IPS-18a (cell line): ENCODE measurements around the gene CNTNAP4.

Experiments used
- H3K27ac ChIP-seq: one replicate; pipeline ENCODE4 v1.5.1; 2013; ENCODE audit warnings: low read length
- H3K27me3 ChIP-seq: one replicate; pipeline ENCODE4 v1.6.1; 2013; ENCODE audit warnings: mild to moderate bottlenecking, low read length; ENCODE audit not compliant: control insufficient read depth, insufficient read depth
- H3K36me3 ChIP-seq: one replicate; pipeline ENCODE4 v1.6.1; 2013; ENCODE audit warnings: low read depth, low read length; ENCODE audit not compliant: control insufficient read depth
- H3K4me1 ChIP-seq: one replicate; pipeline ENCODE4 v1.6.1; 2013; ENCODE audit warnings: low read depth, low read length; ENCODE audit not compliant: control insufficient read depth
- H3K4me3 ChIP-seq: one replicate; pipeline ENCODE4 v1.5.1; 2013; ENCODE audit warnings: low read length
- H3K9ac ChIP-seq: one replicate; pipeline ENCODE4 v1.6.1; 2013; ENCODE audit warnings: mild to moderate bottlenecking, low read length, moderate library complexity
- H3K9me3 ChIP-seq: one replicate; pipeline ENCODE4 v1.6.1; 2013; ENCODE audit warnings: low read depth, low read length; ENCODE audit not compliant: control insufficient read depth

Gene CNTNAP4

GRCh38 chr16:76500006-76500405, 222.8 kb downstream of the CNTNAP4 start:
- Histone ChIP-seq H3K4me3 (no peak overlapping the region), H3K36me3 (no peaks in the 10 kb centered on the region), H3K9ac (no peak overlapping the region), H3K4me1 (no peaks in the 10 kb centered on the region), H3K9me3 (no peaks in the 10 kb centered on the region), H3K27ac (no peak overlapping the region), H3K27me3 (no peaks in the 10 kb centered on the region)

GRCh38 chr16:76502063-76502462, 224.9 kb downstream of the CNTNAP4 start:
- Histone ChIP-seq H3K36me3 (no peaks in the 10 kb centered on the region), H3K4me1 (no peaks in the 10 kb centered on the region), H3K27ac (no peak overlapping the region), H3K9ac (no peak overlapping the region), H3K9me3 (no peaks in the 10 kb centered on the region), H3K4me3 (no peak overlapping the region), H3K27me3 (no peaks in the 10 kb centered on the region)

- no peaks in the 10 kb centered on the region for H3K36me3 ChIP-seq
- no peaks in the 10 kb centered on the region for H3K9me3 ChIP-seq
- no peaks in the 10 kb centered on the region for H3K27me3 ChIP-seq
- H3K4me1 ChIP-seq = no peaks in the 10 kb centered on the region
- no peak overlapping the region for H3K4me3 ChIP-seq
- H3K9ac ChIP-seq = no peak overlapping the region
- no peak overlapping the region for H3K27ac ChIP-seq
Observed at GRCh38 chr16:76502555-76502954, 225.4 kb downstream of the CNTNAP4 start.

- Histone ChIP-seq H3K27ac (no peak overlapping the region), H3K4me1 (no peaks in the 10 kb centered on the region), H3K9ac (no peak overlapping the region), H3K9me3 (no peaks in the 10 kb centered on the region), H3K4me3 (no peak overlapping the region), H3K36me3 (no peaks in the 10 kb centered on the region), H3K27me3 (no peaks in the 10 kb centered on the region)
Observed at GRCh38 chr16:76503091-76503490, 225.9 kb downstream of the CNTNAP4 start.

- H3K4me3 ChIP-seq = no peak overlapping the region
- no peaks in the 10 kb centered on the region for H3K36me3 ChIP-seq
- H3K27me3 ChIP-seq = no peaks in the 10 kb centered on the region
- no peaks in the 10 kb centered on the region for H3K9me3 ChIP-seq
- H3K27ac ChIP-seq = no peak overlapping the region
- H3K9ac ChIP-seq = no peak overlapping the region
- no peaks in the 10 kb centered on the region for H3K4me1 ChIP-seq
Observed at GRCh38 chr16:76511203-76511602, 234.0 kb downstream of the CNTNAP4 start.

- Histone ChIP-seq H3K27ac (no peak overlapping the region), H3K36me3 (no peaks in the 10 kb centered on the region)
Observed at GRCh38 chr16:76518781-76519180, 241.6 kb downstream of the CNTNAP4 start.

GRCh38 chr16:76524356-76524755, 247.2 kb downstream of the CNTNAP4 start:
- H3K4me1 ChIP-seq = peaks cover 14% of the 10 kb centered on the region
- no peaks in the 10 kb centered on the region for H3K9me3 ChIP-seq
- no peak overlapping the region for H3K9ac ChIP-seq
- no peaks in the 10 kb centered on the region for H3K36me3 ChIP-seq
- H3K27ac ChIP-seq = no peak overlapping the region
- no peak overlapping the region for H3K4me3 ChIP-seq
- H3K27me3 ChIP-seq = no peaks in the 10 kb centered on the region

More at GRCh38 chr16:76518781-76519180, 241.6 kb downstream of the CNTNAP4 start:
- H3K9me3 ChIP-seq = no peaks in the 10 kb centered on the region
- H3K4me1 ChIP-seq = peaks cover 17% of the 10 kb centered on the region
- no peaks in the 10 kb centered on the region for H3K27me3 ChIP-seq
- no peak overlapping the region for H3K9ac ChIP-seq
- peak overlapping the region; percentile 15 for H3K4me3 ChIP-seq

- H3K4me3 ChIP-seq = no peak overlapping the region
- H3K9ac ChIP-seq = no peak overlapping the region
- no peaks in the 10 kb centered on the region for H3K36me3 ChIP-seq
- no peaks in the 10 kb centered on the region for H3K27me3 ChIP-seq
- no peak overlapping the region for H3K27ac ChIP-seq
- H3K4me1 ChIP-seq = peaks cover 12% of the 10 kb centered on the region
- H3K9me3 ChIP-seq = no peaks in the 10 kb centered on the region
Observed at GRCh38 chr16:76524769-76525168, 247.6 kb downstream of the CNTNAP4 start.

GRCh38 chr16:76527244-76527643, 250.0 kb downstream of the CNTNAP4 start:
- Histone ChIP-seq H3K4me1 (peaks cover 5% of the 10 kb centered on the region), H3K9ac (no peak overlapping the region), H3K27me3 (no peaks in the 10 kb centered on the region), H3K9me3 (no peaks in the 10 kb centered on the region), H3K27ac (no peak overlapping the region), H3K36me3 (no peaks in the 10 kb centered on the region), H3K4me3 (no peak overlapping the region)

- no peak overlapping the region for H3K9ac ChIP-seq
- no peaks in the 10 kb centered on the region for H3K27me3 ChIP-seq
- no peaks in the 10 kb centered on the region for H3K9me3 ChIP-seq
- peaks cover 5% of the 10 kb centered on the region for H3K4me1 ChIP-seq
- H3K27ac ChIP-seq = no peak overlapping the region
- H3K4me3 ChIP-seq = no peak overlapping the region
- H3K36me3 ChIP-seq = no peaks in the 10 kb centered on the region
Observed at GRCh38 chr16:76529120-76529519, 251.9 kb downstream of the CNTNAP4 start.

GRCh38 chr16:76531236-76531635, 254.0 kb downstream of the CNTNAP4 start:
- no peak overlapping the region for H3K4me3 ChIP-seq
- no peak overlapping the region for H3K27ac ChIP-seq
- no peaks in the 10 kb centered on the region for H3K27me3 ChIP-seq
- H3K4me1 ChIP-seq = peaks cover 5% of the 10 kb centered on the region
- H3K36me3 ChIP-seq = no peaks in the 10 kb centered on the region
- no peak overlapping the region for H3K9ac ChIP-seq
- H3K9me3 ChIP-seq = no peaks in the 10 kb centered on the region

GRCh38 chr16:76532188-76532973, 255.2 kb downstream of the CNTNAP4 start:
- no peaks in the 10 kb centered on the region for H3K36me3 ChIP-seq
- H3K27me3 ChIP-seq = no peaks in the 10 kb centered on the region
- no peak overlapping the region for H3K27ac ChIP-seq
- H3K9me3 ChIP-seq = no peaks in the 10 kb centered on the region
- peaks cover 5% of the 10 kb centered on the region for H3K4me1 ChIP-seq
- H3K9ac ChIP-seq = no peak overlapping the region
- no peak overlapping the region for H3K4me3 ChIP-seq
